ENCODE data around the gene ZDHHC20. TPM values are rescaled to one million over a fixed set of nuclear protein-coding genes. Genes with fewer than 3 reads are reported as not detected.

The ZDHHC20 gene
- total RNA-seq, 2 donors from 2014 or later = 46.0 to 54.9 TPM

- Mint-ChIP-seq H3K9me3 (no peaks in the 10 kb centered on the region), H3K4me3 (peak overlapping the region; percentile 19), H3K4me1 (ENCODE audit: low read depth in 2 of 2) (peaks cover 17 to 28% of the 10 kb centered on the region in 2 donors), H3K27ac (peak overlapping the region; percentile 45 to 89), H3K27me3 (no peaks in the 10 kb centered on the region), H3K36me3 (no peaks in the 10 kb centered on the region)
- DNase-seq (ENCODE audit: low spot score) (no peak), ATAC-seq (no peak)
These were observed 94.2 kb downstream of the ZDHHC20 start for GRCh38 chr13:21364916-21365315.

- Mint-ChIP-seq H3K4me1 (ENCODE audit: low read depth in 2 of 2) (peaks cover 17 to 26% of the 10 kb centered on the region in 2 donors), H3K9me3 (no peaks in the 10 kb centered on the region), H3K27me3 (no peaks in the 10 kb centered on the region), H3K36me3 (no peaks in the 10 kb centered on the region), H3K27ac (peak overlapping the region; percentile 45 to 89), H3K4me3 (no peak overlapping the region)
- ATAC-seq (no peak), DNase-seq (ENCODE audit: low spot score) (no peak)
These were observed 94.7 kb downstream of the ZDHHC20 start for GRCh38 chr13:21364357-21364756.

GRCh38 chr13:21362741-21363140 is 96.4 kb downstream of the ZDHHC20 start:
- H3K27ac Mint-ChIP-seq = no peak overlapping the region
- H3K9me3 Mint-ChIP-seq = no peaks in the 10 kb centered on the region
- no peak overlapping the region for H3K4me3 Mint-ChIP-seq
- ATAC-seq (no peak), DNase-seq (ENCODE audit: low spot score) (no peak)
- peaks cover 17 to 26% of the 10 kb centered on the region in 2 donors for H3K4me1 Mint-ChIP-seq (ENCODE audit: low read depth in 2 of 2)
- H3K27me3 Mint-ChIP-seq = no peaks in the 10 kb centered on the region
- no peaks in the 10 kb centered on the region for H3K36me3 Mint-ChIP-seq

- DNase-seq (ENCODE audit: low spot score) (no peak), ATAC-seq (no peak)
- Mint-ChIP-seq H3K9me3 (no peaks in the 10 kb centered on the region), H3K27ac (no peak overlapping the region), H3K4me3 (no peak overlapping the region), H3K4me1 (ENCODE audit: low read depth in 2 of 2) (peaks cover 17 to 24% of the 10 kb centered on the region in 2 donors), H3K36me3 (no peaks in the 10 kb centered on the region), H3K27me3 (no peaks in the 10 kb centered on the region)
These were observed 97.4 kb downstream of the ZDHHC20 start for GRCh38 chr13:21361706-21362105.

GRCh38 chr13:21361123-21361522 is 98.0 kb downstream of the ZDHHC20 start:
- DNase-seq (ENCODE audit: low spot score) (no peak), ATAC-seq (no peak)
- H3K4me1 Mint-ChIP-seq (ENCODE audit: low read depth in 2 of 2) = peaks cover 17 to 20% of the 10 kb centered on the region in 2 donors
- H3K9me3 Mint-ChIP-seq = no peaks in the 10 kb centered on the region
- no peak overlapping the region for H3K27ac Mint-ChIP-seq
- H3K27me3 Mint-ChIP-seq = no peaks in the 10 kb centered on the region
- H3K36me3 Mint-ChIP-seq = no peaks in the 10 kb centered on the region
- no peak overlapping the region for H3K4me3 Mint-ChIP-seq

GRCh38 chr13:21360463-21360862 is 98.6 kb downstream of the ZDHHC20 start:
- Mint-ChIP-seq H3K27ac (no peak overlapping the region), H3K27me3 (no peaks in the 10 kb centered on the region), H3K9me3 (no peaks in the 10 kb centered on the region), H3K4me3 (no peak overlapping the region), H3K4me1 (ENCODE audit: low read depth in 2 of 2) (peaks cover 11 to 14% of the 10 kb centered on the region in 2 donors), H3K36me3 (no peaks in the 10 kb centered on the region)
- DNase-seq (ENCODE audit: low spot score) (no peak), ATAC-seq (no peak)

GRCh38 chr13:21359855-21360254 is 99.2 kb downstream of the ZDHHC20 start:
- Mint-ChIP-seq H3K4me3 (no peak overlapping the region), H3K36me3 (no peaks in the 10 kb centered on the region), H3K9me3 (no peaks in the 10 kb centered on the region), H3K27ac (no peak overlapping the region), H3K4me1 (ENCODE audit: low read depth in 2 of 2) (peaks cover 4 to 9% of the 10 kb centered on the region in 2 donors), H3K27me3 (no peaks in the 10 kb centered on the region)
- ATAC-seq (no peak), DNase-seq (ENCODE audit: low spot score) (no peak)

GRCh38 chr13:21355304-21355703 is 103.8 kb downstream of the ZDHHC20 start:
- DNase-seq (ENCODE audit: low spot score) = no peak
- no peaks in the 10 kb centered on the region for H3K9me3 Mint-ChIP-seq
- H3K27ac Mint-ChIP-seq = no peak overlapping the region
- H3K4me1 Mint-ChIP-seq (ENCODE audit: low read depth in 2 of 2) = no peaks in the 10 kb centered on the region
- H3K27me3 Mint-ChIP-seq = no peaks in the 10 kb centered on the region
- H3K36me3 Mint-ChIP-seq = peaks cover 6% of the 10 kb centered on the region
- no peak overlapping the region for H3K4me3 Mint-ChIP-seq
- no peak for ATAC-seq

- Mint-ChIP-seq H3K27ac (no peak overlapping the region), H3K27me3 (no peaks in the 10 kb centered on the region), H3K36me3 (peaks cover 6% of the 10 kb centered on the region), H3K4me1 (ENCODE audit: low read depth in 2 of 2) (no peaks in the 10 kb centered on the region), H3K9me3 (no peaks in the 10 kb centered on the region), H3K4me3 (no peak overlapping the region)
- DNase-seq (ENCODE audit: low spot score) (no peak), ATAC-seq (no peak)
These were observed 104.4 kb downstream of the ZDHHC20 start for GRCh38 chr13:21354721-21355120.

- H3K36me3 Mint-ChIP-seq = no peaks in the 10 kb centered on the region
- peaks cover 14 to 20% of the 10 kb centered on the region in 2 donors for H3K4me1 Mint-ChIP-seq (ENCODE audit: low read depth in 2 of 2)
- DNase-seq (ENCODE audit: low spot score) = no peak
- H3K27me3 Mint-ChIP-seq = no peaks in the 10 kb centered on the region
- H3K27ac Mint-ChIP-seq = no peak overlapping the region
- no peaks in the 10 kb centered on the region for H3K9me3 Mint-ChIP-seq
- ATAC-seq = no peak
- H3K4me3 Mint-ChIP-seq = no peak overlapping the region
These were observed 110.5 kb downstream of the ZDHHC20 start for GRCh38 chr13:21348488-21349120.

GRCh38 chr13:21347753-21348318 is 111.3 kb downstream of the ZDHHC20 start:
- Mint-ChIP-seq H3K36me3 (no peaks in the 10 kb centered on the region), H3K4me3 (no peak overlapping the region), H3K9me3 (no peaks in the 10 kb centered on the region), H3K4me1 (ENCODE audit: low read depth in 2 of 2) (peaks cover 17 to 23% of the 10 kb centered on the region in 2 donors), H3K27ac (no peak overlapping the region), H3K27me3 (no peaks in the 10 kb centered on the region)
- no peak for ATAC-seq
- DNase-seq (ENCODE audit: low spot score) = no peak

GRCh38 chr13:21344662-21345176 is 114.4 kb downstream of the ZDHHC20 start:
- Mint-ChIP-seq H3K9me3 (no peaks in the 10 kb centered on the region), H3K4me3 (peak overlapping the region; percentile 79), H3K27me3 (no peaks in the 10 kb centered on the region), H3K4me1 (ENCODE audit: low read depth in 2 of 2) (peaks cover 20 to 23% of the 10 kb centered on the region in 2 donors), H3K27ac (peak overlapping the region; percentile 90 to 91), H3K36me3 (no peaks in the 10 kb centered on the region)
- no peak for DNase-seq (ENCODE audit: low spot score)
- peak; percentile 70 to 84 for ATAC-seq

- Mint-ChIP-seq H3K27ac (peak overlapping the region; percentile 90 to 91), H3K27me3 (no peaks in the 10 kb centered on the region), H3K36me3 (no peaks in the 10 kb centered on the region), H3K9me3 (no peaks in the 10 kb centered on the region), H3K4me1 (ENCODE audit: low read depth in 2 of 2) (peaks cover 20 to 23% of the 10 kb centered on the region in 2 donors), H3K4me3 (peak overlapping the region; percentile 79)
- ATAC-seq (no peak), DNase-seq (ENCODE audit: low spot score) (no peak)
These were observed 115.4 kb downstream of the ZDHHC20 start for GRCh38 chr13:21343659-21344058.

- H3K36me3 Mint-ChIP-seq = no peaks in the 10 kb centered on the region
- no peaks in the 10 kb centered on the region for H3K27me3 Mint-ChIP-seq
- H3K9me3 Mint-ChIP-seq = no peaks in the 10 kb centered on the region
- H3K4me3 Mint-ChIP-seq = no peak overlapping the region
- ATAC-seq (no peak), DNase-seq (ENCODE audit: low spot score) (no peak)
- no peak overlapping the region for H3K27ac Mint-ChIP-seq
- peaks cover 20 to 23% of the 10 kb centered on the region in 2 donors for H3K4me1 Mint-ChIP-seq (ENCODE audit: low read depth in 2 of 2)
These were observed 116.2 kb downstream of the ZDHHC20 start for GRCh38 chr13:21342699-21343442.

Measured in natural killer cell treated with Interleukin-12 subunit alpha and Interleukin-12 subunit beta and Interleukin-15 and Interleukin-18, amount 100 ng/mL, for 72 hours (primary cell).